B cell (primary cell): ENCODE data around the gene NPEPL1. TPM values are rescaled to one million over a fixed set of nuclear protein-coding genes. Genes with fewer than 3 reads are reported as not detected.

Experiments
- ATAC-seq: fragments of 200-7000 bp; cut with Tn5 transposase; one replicate; pipeline ENCODE4 v1.10.0; 2021; ENCODE audit warnings: low read depth, mild to moderate bottlenecking, moderate number of reproducible peaks, moderate library complexity
- CTCF ChIA-PET: fragments of 350-600 bp; sonication (Branson Sonifier 250); formaldehyde crosslinking; loops from one replicate; lab custom pipeline; 2021; ENCODE audit warnings: antibody characterized with exemption, inconsistent platforms; lab: Charles Lee
- POLR2A ChIA-PET: fragments of 350-600 bp; sonication (Branson Sonifier 250); formaldehyde crosslinking; loops from one replicate; lab custom pipeline; 2021; ENCODE audit warnings: antibody characterized with exemption; lab: Charles Lee
- DNase-seq: peaks from one replicate; pipeline ENCODE4 v3.0.0; 2013
- H2AFZ ChIP-seq: 2 replicates; pipeline ENCODE4 v1.6.1; 2012; ENCODE audit warnings: mild to moderate bottlenecking, low read depth, low read length; ENCODE audit not compliant: insufficient read depth, poor library complexity, severe bottlenecking
- H3K27ac ChIP-seq, 2 donors: 1 replicate in 1 of 2; 2 replicates in 1 of 2; pipeline ENCODE4 v1.5.1; 2012 to 2013; ENCODE audit warnings: low read length in 2 of 2, mild to moderate bottlenecking in 2 of 2, moderate library complexity in 1 of 2
- H3K27me3 ChIP-seq, 4 experiments: fragments of 200-600 bp in 1 of 4; sonication (generic) in 1 of 4; replicated peaks in 1 of 4; 1 replicate in 2 of 4; 2 replicates in 2 of 4; pipeline versions ENCODE4 v1.6.1 to v1.7.0; 2013 to 2016; ENCODE audit warnings: low read length in 3 of 4, mild to moderate bottlenecking in 2 of 4, mixed read lengths in 1 of 4, moderate library complexity in 1 of 4; ENCODE audit not compliant: insufficient read depth in 4 of 4, control insufficient read depth in 3 of 4; ENCODE audit errors: control extremely low read depth in 1 of 4
- H3K36me3 ChIP-seq, 2 experiments: replicated peaks in 1 of 2; 1 replicate in 1 of 2; 2 replicates in 1 of 2; pipeline versions ENCODE4 v1.6.1 to v1.7.1; 2013; ENCODE audit warnings: low read length in 1 of 2; ENCODE audit not compliant: insufficient read depth in 2 of 2, control insufficient read depth in 1 of 2; ENCODE audit errors: control extremely low read depth in 1 of 2, extremely low read depth in 1 of 2
- H3K4me1 ChIP-seq, 2 donors: fragments of 200-600 bp in 1 of 2; sonication (generic) in 1 of 2; 1 replicate in 1 of 2; 2 replicates in 1 of 2; pipeline versions ENCODE4 v1.5.1 to v1.6.1; 2013 to 2017; ENCODE audit warnings: low read length in 2 of 2; ENCODE audit not compliant: control insufficient read depth in 2 of 2, insufficient read depth in 2 of 2
- H3K4me2 ChIP-seq: replicated peaks from 2 replicates; pipeline ENCODE3; 2012; ENCODE audit warnings: mild to moderate bottlenecking, low read depth, low read length; ENCODE audit not compliant: poor library complexity, severe bottlenecking
- H3K4me3 ChIP-seq, 5 experiments: fragments of 200-600 bp in 1 of 5; sonication (generic) in 1 of 5; 1 replicate in 3 of 5; 2 replicates in 2 of 5; pipeline versions ENCODE4 v1.5.1 to v1.7.0; 2011 to 2016; ENCODE audit warnings: low read length in 4 of 5, mild to moderate bottlenecking in 4 of 5, low read depth in 2 of 5, control low read depth in 1 of 5, moderate library complexity in 1 of 5; ENCODE audit not compliant: insufficient read depth in 1 of 5; ENCODE audit errors: control extremely low read depth in 1 of 5, extremely low read depth in 1 of 5
- H3K79me2 ChIP-seq: fragments of 200-600 bp; sonication (generic); one replicate; pipeline ENCODE4 v1.6.0; 2016; ENCODE audit warnings: low read length; ENCODE audit not compliant: control insufficient read depth, insufficient read depth
- H3K9ac ChIP-seq: fragments of 200-600 bp; sonication (generic); 2 replicates; pipeline ENCODE4 v1.6.1; 2017; ENCODE audit warnings: mild to moderate bottlenecking, low read length, moderate library complexity
- H3K9me3 ChIP-seq, 3 donors: one replicate each; pipeline versions ENCODE4 v1.6.1 to v1.7.1; 2013; ENCODE audit warnings: low read length in 2 of 3; ENCODE audit not compliant: control insufficient read depth in 2 of 3, insufficient read depth in 1 of 3; ENCODE audit errors: control extremely low read depth in 1 of 3
- H4K20me1 ChIP-seq: 2 replicates; pipeline ENCODE4 v1.6.0; 2012; ENCODE audit warnings: mild to moderate bottlenecking, low read length; ENCODE audit not compliant: insufficient read depth, control insufficient read depth, poor library complexity, severe bottlenecking
- H3K27ac Mint-ChIP-seq: one replicate; pipeline ENCODE4 v1.8.0; 2021; ENCODE audit warnings: mixed read lengths
- H3K27me3 Mint-ChIP-seq: one replicate; pipeline ENCODE4 v1.8.0; 2021; ENCODE audit warnings: mixed read lengths
- H3K4me1 Mint-ChIP-seq: one replicate; pipeline ENCODE4 v1.8.0; 2021; ENCODE audit warnings: mixed read lengths
- H3K4me3 Mint-ChIP-seq: one replicate; pipeline ENCODE4 v1.8.0; 2021; ENCODE audit warnings: mixed read lengths
- H3K9me3 Mint-ChIP-seq: one replicate; pipeline ENCODE4 v1.8.0; 2022; ENCODE audit warnings: mixed read lengths; ENCODE audit not compliant: insufficient read depth
- EZH2 ChIP-seq: IDR thresholded peaks from 2 replicates; pipeline ENCODE4 v1.6.1; 2012; ENCODE audit warnings: borderline replicate concordance, low read depth, mild to moderate bottlenecking, moderate library complexity, low read length; ENCODE audit not compliant: insufficient read depth, poor library complexity, severe bottlenecking
- WGBS: methylation state at CpG from one replicate; pipeline ENCODE4 v1.1.5; 2013; ENCODE audit warnings: missing lambda C conversion rate; ENCODE audit not compliant: insufficient coverage; 5-methylcytosine and 5-hydroxymethylcytosine counted together
- intact Hi-C: fragments of 100-400 bp; cut with micrococcal nuclease; formaldehyde crosslinking; loops from one replicate; pipeline ENCODE4 v1.10.0; 2022
- polyA plus RNA-seq: library from polyadenylated mRNA; depleted of rRNA; stranded (reverse); fragments of >200 nt; gene quantifications from 2 replicates; pipeline ENCODE4 v1.2.3, GENCODE V29; 2012
- total RNA-seq, 2 donors: library from RNA; stranded (reverse); fragments of 120-200 nt in 1 of 2; gene quantifications; 1 replicate in 1 of 2; 2 replicates in 1 of 2; pipeline versions ENCODE4 v1.2.3 to v1.2.4, GENCODE V29; 2013 to 2022
- TF ChIP-seq, protein P1 (sequence below): fragments of 200-600 bp; IDR thresholded peaks from one replicate; pipeline ENCODE4 v1.8.0; 2022; ENCODE audit warnings: antibody characterized with exemption, mild to moderate bottlenecking

NPEPL1 gene
- total and polyA plus RNA-seq, 2 donors (not counting 1 experiment from before 2014, with no cell fraction given), result 34.3 to 45.1 TPM

DNA sequence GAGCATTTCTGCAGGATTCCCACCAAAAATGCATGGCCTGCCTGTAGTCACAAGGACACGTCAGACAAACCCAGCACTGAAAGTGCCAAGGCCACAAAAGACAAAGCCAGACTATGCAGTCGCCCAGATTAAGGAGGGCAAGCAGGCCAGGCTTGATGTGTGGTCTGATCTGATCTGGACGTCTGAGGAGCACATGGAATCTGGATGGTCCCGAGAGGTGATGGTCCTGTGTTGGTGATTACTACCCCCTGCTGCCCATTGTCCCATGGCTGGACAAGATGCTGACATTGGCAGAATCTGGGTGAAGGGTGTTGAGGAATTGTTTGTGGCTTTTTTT, 17.1 kb downstream of the NPEPL1 start:
- Mint-ChIP-seq H3K4me1 (no peaks in the 10 kb centered on the region), H3K27ac (no peak overlapping the region), H3K4me3 (no peak overlapping the region), H3K9me3 (no peaks in the 10 kb centered on the region), H3K27me3 (no peaks in the 10 kb centered on the region)
- no peak overlapping the region for H3K4me3 ChIP-seq
- CTCF ChIA-PET, result no interaction called here
- no peak overlapping the region for H3K4me2 ChIP-seq
- H3K9ac ChIP-seq, result no peak overlapping the region
- WGBS, result 87% methylated on average over 4 of the region's 4 CpGs
- TF ChIP-seq, protein P1, sequence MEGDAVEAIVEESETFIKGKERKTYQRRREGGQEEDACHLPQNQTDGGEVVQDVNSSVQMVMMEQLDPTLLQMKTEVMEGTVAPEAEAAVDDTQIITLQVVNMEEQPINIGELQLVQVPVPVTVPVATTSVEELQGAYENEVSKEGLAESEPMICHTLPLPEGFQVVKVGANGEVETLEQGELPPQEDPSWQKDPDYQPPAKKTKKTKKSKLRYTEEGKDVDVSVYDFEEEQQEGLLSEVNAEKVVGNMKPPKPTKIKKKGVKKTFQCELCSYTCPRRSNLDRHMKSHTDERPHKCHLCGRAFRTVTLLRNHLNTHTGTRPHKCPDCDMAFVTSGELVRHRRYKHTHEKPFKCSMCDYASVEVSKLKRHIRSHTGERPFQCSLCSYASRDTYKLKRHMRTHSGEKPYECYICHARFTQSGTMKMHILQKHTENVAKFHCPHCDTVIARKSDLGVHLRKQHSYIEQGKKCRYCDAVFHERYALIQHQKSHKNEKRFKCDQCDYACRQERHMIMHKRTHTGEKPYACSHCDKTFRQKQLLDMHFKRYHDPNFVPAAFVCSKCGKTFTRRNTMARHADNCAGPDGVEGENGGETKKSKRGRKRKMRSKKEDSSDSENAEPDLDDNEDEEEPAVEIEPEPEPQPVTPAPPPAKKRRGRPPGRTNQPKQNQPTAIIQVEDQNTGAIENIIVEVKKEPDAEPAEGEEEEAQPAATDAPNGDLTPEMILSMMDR, result no peak
- TF ChIP-seq EZH2, result no peak
- no peaks in the 10 kb centered on the region for H3K36me3 ChIP-seq
- H4K20me1 ChIP-seq, result no peaks in the 10 kb centered on the region
- ATAC-seq (no peak), DNase-seq (no peak)
- POLR2A ChIA-PET, result no interaction called here
- intact Hi-C loops, result no loop called here
- no peaks in the 10 kb centered on the region for H3K9me3 ChIP-seq
- no peak overlapping the region for H3K27ac ChIP-seq
- no peaks in the 10 kb centered on the region for H3K79me2 ChIP-seq
- H3K4me1 ChIP-seq, result no peaks in the 10 kb centered on the region
- H2AFZ ChIP-seq, result no peak overlapping the region
- H3K27me3 ChIP-seq, result no peaks in the 10 kb centered on the region

DNA sequence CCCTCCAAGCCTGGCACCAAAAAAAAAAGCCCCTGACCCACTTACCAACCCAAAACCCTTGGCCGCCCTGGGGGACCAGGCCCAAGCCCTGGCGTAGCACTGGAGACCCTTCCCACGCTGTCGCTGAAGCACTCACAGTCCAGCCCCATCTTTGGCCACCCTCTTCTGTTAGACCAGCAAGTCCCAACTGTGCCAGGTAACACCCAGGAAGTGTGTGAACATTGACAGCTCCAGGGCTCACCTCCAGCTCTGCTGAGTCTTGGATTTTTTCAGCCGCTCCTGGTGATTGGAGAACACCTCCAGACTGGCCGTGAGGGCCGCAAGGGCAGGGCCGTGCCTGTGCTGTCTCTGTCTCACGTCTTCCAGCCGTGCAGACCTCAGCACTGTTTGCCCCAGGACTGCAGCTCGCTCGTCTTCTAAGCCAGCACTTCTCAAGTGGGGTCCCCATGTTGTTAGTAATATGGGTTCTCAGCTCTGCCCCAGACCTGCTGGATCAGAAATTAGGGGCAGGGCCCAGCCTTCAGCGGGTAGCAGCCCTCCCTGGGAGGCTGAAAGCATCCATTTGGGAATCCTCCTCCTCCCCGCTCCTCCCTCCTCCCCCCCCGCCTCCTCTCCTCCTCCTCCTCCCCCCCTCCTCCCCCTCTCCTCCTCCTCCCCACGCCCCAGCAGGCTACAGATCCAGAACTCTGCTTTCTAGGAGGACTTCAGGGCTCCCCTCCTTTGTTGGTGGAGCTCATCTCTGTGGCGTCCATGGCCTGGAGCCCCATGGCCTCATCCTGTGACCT, 18.1 kb downstream of the NPEPL1 start:
- ChIA-PET POLR2A (no interaction called here), CTCF (interaction anchor here (0.5 to 1.2 kb wide), 2 partner anchors 20 to 21 kb away, joined by 3 read pairs; no protein-coding TSS in a partner anchor)
- Mint-ChIP-seq H3K4me3 (no peak overlapping the region), H3K27me3 (no peaks in the 10 kb centered on the region), H3K9me3 (no peaks in the 10 kb centered on the region), H3K4me1 (no peaks in the 10 kb centered on the region), H3K27ac (no peak overlapping the region)
- Histone ChIP-seq H3K27me3 (no peaks in the 10 kb centered on the region), H3K36me3 (no peaks in the 10 kb centered on the region), H3K4me2 (no peak overlapping the region), H3K4me3 (no peak overlapping the region), H3K4me1 (no peaks in the 10 kb centered on the region), H2AFZ (no peak overlapping the region), H4K20me1 (no peaks in the 10 kb centered on the region), H3K27ac (no peak overlapping the region), H3K9ac (no peak overlapping the region), H3K9me3 (no peaks in the 10 kb centered on the region), H3K79me2 (no peaks in the 10 kb centered on the region)
- intact Hi-C loops, result no loop called here
- no peak for ATAC-seq
- TF ChIP-seq EZH2, result no peak
- TF ChIP-seq, protein P1, result no peak
- no peak for DNase-seq
- 98% methylated on average over 13 of the region's 17 CpGs for WGBS
